BE2C (cell line): ENCODE results near the gene SMAD3.

Experiments used
- DNase-seq: peaks from one replicate; pipeline ENCODE4 v3.0.0-alpha.2; 2020
- H3K27me3 ChIP-seq: fragments of 250-450 bp; sonication (Bioruptor Pico); 2 replicates; pipeline ENCODE4 v1.5.1; 2020; ENCODE audit warnings: mild to moderate bottlenecking
- H3K36me3 ChIP-seq: fragments of 250-450 bp; sonication (Bioruptor Pico); 2 replicates; pipeline ENCODE4 v1.5.1; 2020; ENCODE audit warnings: mild to moderate bottlenecking
- H3K4me1 ChIP-seq: fragments of 250-450 bp; sonication (Bioruptor Pico); 2 replicates; pipeline ENCODE4 v1.5.1; 2020
- H3K4me3 ChIP-seq: 2 replicates; pipeline ENCODE4 v1.5.1; 2011; ENCODE audit warnings: low read depth, low read length
- H3K9me3 ChIP-seq: fragments of 250-450 bp; sonication (Bioruptor Pico); 2 replicates; pipeline ENCODE4 v1.5.1; 2020
- TF ChIP-seq, protein P1 (sequence below): IDR thresholded peaks from 2 replicates; pipeline ENCODE4 v1.5.1; 2012; ENCODE audit warnings: mild to moderate bottlenecking, low read depth, low read length

SMAD3 gene

DNA sequence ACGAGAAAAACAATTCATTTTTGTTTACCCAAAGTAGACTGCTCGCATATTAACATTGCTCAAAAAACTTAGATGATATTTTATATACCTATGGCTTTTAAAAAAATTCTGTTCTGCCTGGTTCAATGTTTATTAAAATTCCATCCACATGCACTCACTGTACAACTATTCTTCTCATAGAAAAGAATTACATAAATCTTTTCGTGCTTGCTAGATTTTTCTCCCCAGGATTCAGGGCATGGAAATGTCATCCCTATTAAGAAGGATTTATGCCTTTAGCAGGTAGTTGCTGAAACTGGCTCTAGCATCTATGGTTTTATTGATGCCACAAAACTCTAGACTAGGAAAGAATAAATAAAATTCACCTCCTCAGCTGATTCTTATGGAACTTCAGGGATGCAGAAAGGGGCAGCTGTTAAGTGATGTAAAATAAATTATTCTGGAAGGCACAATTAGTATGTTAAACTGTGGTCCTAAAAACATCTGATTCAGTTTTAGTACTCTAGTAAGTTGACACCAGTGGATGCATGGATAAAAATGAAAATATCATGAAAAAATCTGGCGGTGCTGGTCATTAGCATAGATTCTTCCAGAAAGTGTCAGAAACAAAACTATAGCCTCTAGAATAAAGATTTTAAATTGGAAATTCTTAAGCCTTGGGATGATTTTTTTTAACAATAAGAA, 147.4 kb downstream of the SMAD3 start:
- Histone ChIP-seq H3K4me1 (no peaks in the 10 kb centered on the region), H3K36me3 (peaks cover 4% of the 10 kb centered on the region), H3K9me3 (no peaks in the 10 kb centered on the region), H3K4me3 (no peak overlapping the region), H3K27me3 (no peaks in the 10 kb centered on the region)
- no peak for DNase-seq
- TF ChIP-seq, protein P1, sequence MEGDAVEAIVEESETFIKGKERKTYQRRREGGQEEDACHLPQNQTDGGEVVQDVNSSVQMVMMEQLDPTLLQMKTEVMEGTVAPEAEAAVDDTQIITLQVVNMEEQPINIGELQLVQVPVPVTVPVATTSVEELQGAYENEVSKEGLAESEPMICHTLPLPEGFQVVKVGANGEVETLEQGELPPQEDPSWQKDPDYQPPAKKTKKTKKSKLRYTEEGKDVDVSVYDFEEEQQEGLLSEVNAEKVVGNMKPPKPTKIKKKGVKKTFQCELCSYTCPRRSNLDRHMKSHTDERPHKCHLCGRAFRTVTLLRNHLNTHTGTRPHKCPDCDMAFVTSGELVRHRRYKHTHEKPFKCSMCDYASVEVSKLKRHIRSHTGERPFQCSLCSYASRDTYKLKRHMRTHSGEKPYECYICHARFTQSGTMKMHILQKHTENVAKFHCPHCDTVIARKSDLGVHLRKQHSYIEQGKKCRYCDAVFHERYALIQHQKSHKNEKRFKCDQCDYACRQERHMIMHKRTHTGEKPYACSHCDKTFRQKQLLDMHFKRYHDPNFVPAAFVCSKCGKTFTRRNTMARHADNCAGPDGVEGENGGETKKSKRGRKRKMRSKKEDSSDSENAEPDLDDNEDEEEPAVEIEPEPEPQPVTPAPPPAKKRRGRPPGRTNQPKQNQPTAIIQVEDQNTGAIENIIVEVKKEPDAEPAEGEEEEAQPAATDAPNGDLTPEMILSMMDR, result no peak

DNA sequence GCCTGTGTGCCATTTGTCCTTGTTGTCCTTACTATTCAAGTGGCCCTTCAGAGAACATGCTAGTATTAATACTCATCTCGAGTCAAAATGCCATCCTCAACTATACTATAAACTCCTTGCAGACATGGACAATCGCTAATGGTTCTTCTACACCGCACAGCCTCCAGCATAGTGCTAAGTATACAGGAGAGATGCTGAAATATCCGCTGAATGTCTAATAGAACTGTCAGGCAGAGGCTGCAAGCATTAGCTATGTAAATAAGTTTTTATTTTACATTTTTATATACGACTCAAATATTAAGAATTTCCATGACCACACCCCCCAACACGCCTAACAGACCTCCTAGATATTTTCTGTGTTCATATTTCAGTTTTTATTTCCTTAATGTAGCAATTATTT, 149.7 kb downstream of the SMAD3 start:
- H3K4me3 ChIP-seq, result no peak overlapping the region
- H3K36me3 ChIP-seq, result no peaks in the 10 kb centered on the region; the same call in 1 of the 2 replicates
- no peaks in the 10 kb centered on the region for H3K27me3 ChIP-seq
- no peak for DNase-seq
- TF ChIP-seq, protein P1, result no peak
- no peaks in the 10 kb centered on the region for H3K9me3 ChIP-seq
- H3K4me1 ChIP-seq, result no peaks in the 10 kb centered on the region

DNA sequence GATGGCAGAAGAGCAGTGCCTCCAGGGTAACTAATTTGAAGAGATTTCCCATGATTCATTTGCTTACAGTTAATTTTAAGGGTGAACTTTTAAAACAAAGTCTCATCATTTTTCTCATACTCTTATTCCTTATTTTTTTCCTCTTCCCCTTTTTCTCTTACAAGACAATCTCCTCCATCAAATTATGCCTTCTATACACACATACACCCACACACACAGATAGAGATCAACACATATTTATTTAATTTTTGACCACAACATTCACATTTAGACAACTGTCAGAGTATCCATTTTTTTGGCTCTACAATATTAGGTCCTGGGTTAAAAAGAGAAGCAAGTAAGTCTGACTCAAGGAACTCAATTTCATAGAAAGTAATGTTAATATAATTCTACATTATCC, 151.5 kb downstream of the SMAD3 start:
- TF ChIP-seq, protein P1, result no peak
- H3K36me3 ChIP-seq, result no peaks in the 10 kb centered on the region; the same call in 1 of the 2 replicates
- no peak for DNase-seq

DNA sequence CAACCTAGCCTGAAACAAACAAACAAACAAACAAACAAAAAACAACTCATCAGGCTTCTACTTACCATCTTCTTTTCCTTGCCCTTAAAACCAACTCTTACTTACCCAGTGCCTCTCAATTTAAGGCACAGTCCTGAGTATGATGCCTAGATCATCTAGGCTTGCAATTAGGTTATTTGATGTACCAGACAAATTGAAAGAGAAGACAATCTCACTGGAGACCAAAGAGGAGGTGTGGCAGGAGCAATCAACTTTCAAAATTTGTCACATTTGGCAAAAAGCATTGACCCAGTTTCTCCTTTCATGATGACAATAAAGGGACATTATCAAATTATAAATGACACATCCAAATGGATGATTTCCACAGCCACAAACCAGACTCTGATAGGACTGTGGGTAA, 153.0 kb downstream of the SMAD3 start:
- Histone ChIP-seq H3K27me3 (no peaks in the 10 kb centered on the region), H3K36me3 (no peaks in the 10 kb centered on the region; the same call in 1 of the 2 replicates), H3K4me1 (no peaks in the 10 kb centered on the region), H3K4me3 (no peak overlapping the region), H3K9me3 (no peaks in the 10 kb centered on the region)
- TF ChIP-seq, protein P1, result no peak
- no peak for DNase-seq

More for the DNA sequence above, 151.5 kb downstream of the SMAD3 start:
- H3K4me3 ChIP-seq, result no peak overlapping the region
- H3K9me3 ChIP-seq, result no peaks in the 10 kb centered on the region
- no peaks in the 10 kb centered on the region for H3K4me1 ChIP-seq
- H3K27me3 ChIP-seq, result no peaks in the 10 kb centered on the region

DNA sequence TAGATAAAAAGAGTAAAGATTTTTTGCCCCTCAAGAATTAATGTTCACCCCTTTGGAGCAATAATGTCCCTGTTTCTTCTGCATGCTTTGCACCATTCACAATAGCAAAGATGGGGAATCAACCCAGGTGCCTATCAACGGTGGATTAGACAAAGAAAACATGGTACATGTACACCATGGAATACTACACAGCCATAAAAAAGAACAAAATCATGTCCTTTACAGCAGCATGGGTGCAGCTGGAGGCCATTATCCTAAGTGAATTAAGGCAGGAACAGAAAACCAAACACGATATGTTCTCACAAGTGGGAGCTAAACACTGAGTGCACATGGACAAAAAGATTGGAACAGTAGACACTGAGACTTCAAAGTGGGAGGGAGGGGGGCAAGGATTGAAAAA, 153.9 kb downstream of the SMAD3 start:
- Histone ChIP-seq H3K4me1 (no peaks in the 10 kb centered on the region), H3K9me3 (no peaks in the 10 kb centered on the region), H3K36me3 (no peaks in the 10 kb centered on the region; the same call in 1 of the 2 replicates), H3K4me3 (no peak overlapping the region), H3K27me3 (no peaks in the 10 kb centered on the region)
- DNase-seq, result no peak
- TF ChIP-seq, protein P1, result no peak

DNA sequence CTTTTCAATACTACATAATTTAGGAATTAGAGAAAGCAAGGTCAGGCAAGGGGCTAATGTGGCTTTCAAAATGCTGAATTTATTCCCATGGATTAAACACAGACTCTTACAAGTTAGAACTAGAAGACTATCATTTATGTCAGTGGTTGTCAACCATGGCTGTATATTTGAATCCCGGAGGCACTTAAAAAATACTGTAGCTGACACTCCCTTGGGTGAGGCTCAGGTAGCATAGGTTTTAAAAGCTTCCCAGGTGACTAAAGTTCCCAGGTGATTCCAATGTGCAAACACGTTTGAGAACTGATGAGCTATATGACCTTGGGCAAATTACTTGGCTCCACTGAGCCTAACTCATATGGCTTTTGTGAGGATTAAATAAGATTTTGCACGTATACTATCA, 159.5 kb downstream of the SMAD3 start:
- Histone ChIP-seq H3K4me3 (no peak overlapping the region), H3K27me3 (no peaks in the 10 kb centered on the region), H3K36me3 (peaks cover 2% of the 10 kb centered on the region; the same call in 1 of the 2 replicates), H3K9me3 (no peaks in the 10 kb centered on the region), H3K4me1 (no peaks in the 10 kb centered on the region)
- TF ChIP-seq, protein P1, result no peak
- no peak for DNase-seq
